Measurements from ENCODE around the gene KLC1.

Gene KLC1

GRCh38 chr14:103714063-103714724 is 85.2 kb downstream of the KLC1 start:
- TF ChIP-seq YY1 (IDR thresholded peaks at IDR 0.05; ENCODE audit: low read depth) (no peak), USF1 (IDR thresholded peaks at IDR 0.05) (no peak), REST (IDR thresholded peaks at IDR 0.05; ENCODE audit: low read depth) (no peak), CREB1 (IDR thresholded peaks at IDR 0.05; ENCODE audit: low read depth) (no peak), TEAD4 (IDR thresholded peaks at IDR 0.05) (no peak), CEBPB (IDR thresholded peaks at IDR 0.05) (no peak)

DNA sequence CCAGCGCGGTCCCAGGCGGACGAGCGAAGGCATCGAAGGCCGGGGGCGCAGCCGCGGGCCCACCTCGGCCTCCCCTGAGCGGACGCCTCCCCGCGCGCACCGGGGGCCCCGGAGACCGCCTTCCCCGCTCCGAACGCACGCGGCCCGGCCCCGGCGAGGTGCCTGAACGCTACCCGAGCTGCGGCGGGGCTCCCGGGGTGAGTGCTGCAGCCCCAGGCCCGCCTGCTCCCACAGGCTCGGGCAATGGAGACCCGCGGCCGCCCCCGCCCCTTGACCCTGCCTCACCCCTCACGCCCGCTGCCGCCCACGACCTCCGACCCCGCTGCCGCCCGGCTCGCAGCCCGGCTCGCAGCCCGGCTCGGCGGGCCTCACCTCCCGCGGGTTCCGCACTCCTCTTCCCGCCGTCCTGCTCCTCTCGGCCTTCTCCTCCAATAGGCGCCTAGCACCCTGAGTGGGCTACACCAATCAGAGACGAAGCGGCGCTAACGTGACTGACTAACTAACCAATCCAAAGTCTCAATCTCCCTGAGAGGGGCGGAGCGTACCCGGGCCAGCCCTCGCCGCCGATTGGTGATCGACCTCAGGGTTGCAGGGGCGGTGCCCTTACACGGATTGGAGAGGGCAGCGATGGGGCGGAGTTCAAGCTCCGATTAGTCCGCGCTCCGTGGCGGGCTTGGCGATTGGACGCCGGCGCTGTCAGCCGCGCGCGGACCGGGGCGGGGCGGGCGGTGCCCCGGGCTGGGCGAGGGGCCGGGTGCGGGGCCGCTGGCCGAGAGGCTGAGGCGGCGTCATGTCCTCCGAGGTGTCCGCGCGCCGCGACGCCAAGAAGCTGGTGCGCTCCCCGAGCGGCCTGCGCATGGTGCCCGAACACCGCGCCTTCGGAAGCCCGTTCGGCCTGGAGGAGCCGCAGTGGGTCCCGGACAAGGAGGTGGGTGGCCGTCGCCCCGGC is 86.3 kb downstream of the KLC1 start, which contains the start of the genes XRCC3 and ZFYVE21:
TSS of gene XRCC3 (minus strand) at position 400 of the 949 bp plus-strand sequence. CDS start 4,364 bp downstream, outside the sequence.
TSS of gene ZFYVE21 (plus strand) at position 759 of the 949 bp plus-strand sequence. CDS start at position 791, 32 bp downstream.
- TF ChIP-seq USF1 (IDR thresholded peaks at IDR 0.05): peak; percentile 82
- TF ChIP-seq EGR1 (IDR thresholded peaks at IDR 0.05): no peak
- TF ChIP-seq, protein P1, sequence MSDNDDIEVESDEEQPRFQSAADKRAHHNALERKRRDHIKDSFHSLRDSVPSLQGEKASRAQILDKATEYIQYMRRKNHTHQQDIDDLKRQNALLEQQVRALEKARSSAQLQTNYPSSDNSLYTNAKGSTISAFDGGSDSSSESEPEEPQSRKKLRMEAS (IDR thresholded peaks at IDR 0.05): peak; percentile 88
- TF ChIP-seq RAD21 (IDR thresholded peaks at IDR 0.05; ENCODE audit: low read depth): no peak
- TF ChIP-seq TAF1 (IDR thresholded peaks at IDR 0.05; ENCODE audit: low read depth): peak; percentile 40; the same call in 1 of the 2 replicates
- TF ChIP-seq ZBTB7A (IDR thresholded peaks at IDR 0.05; ENCODE audit: low read depth): 0 out of 2 replicates have a peak, but pooled peaks have one; percentile 22
- no peak for TF ChIP-seq TCF12 (IDR thresholded peaks at IDR 0.05; ENCODE audit: low read depth)
- TF ChIP-seq REST (IDR thresholded peaks at IDR 0.05; ENCODE audit: low read depth): no peak
- TF ChIP-seq EP300 (IDR thresholded peaks at IDR 0.05; ENCODE audit: borderline replicate concordance): no peak
- TF ChIP-seq NFIC (IDR thresholded peaks at IDR 0.05): no peak
- no peak for TF ChIP-seq FOXM1 (IDR thresholded peaks at IDR 0.05; ENCODE audit: borderline replicate concordance, low read depth)
- no peak for TF ChIP-seq CREB1 (IDR thresholded peaks at IDR 0.05; ENCODE audit: low read depth)
- TF ChIP-seq YY1 (IDR thresholded peaks at IDR 0.05; ENCODE audit: low read depth): peak; percentile 31
- TF ChIP-seq TEAD4 (IDR thresholded peaks at IDR 0.05): 0 out of 2 replicates have a peak, but pooled peaks have one; percentile 18
- no peak for TF ChIP-seq CEBPB (IDR thresholded peaks at IDR 0.05)

DNA sequence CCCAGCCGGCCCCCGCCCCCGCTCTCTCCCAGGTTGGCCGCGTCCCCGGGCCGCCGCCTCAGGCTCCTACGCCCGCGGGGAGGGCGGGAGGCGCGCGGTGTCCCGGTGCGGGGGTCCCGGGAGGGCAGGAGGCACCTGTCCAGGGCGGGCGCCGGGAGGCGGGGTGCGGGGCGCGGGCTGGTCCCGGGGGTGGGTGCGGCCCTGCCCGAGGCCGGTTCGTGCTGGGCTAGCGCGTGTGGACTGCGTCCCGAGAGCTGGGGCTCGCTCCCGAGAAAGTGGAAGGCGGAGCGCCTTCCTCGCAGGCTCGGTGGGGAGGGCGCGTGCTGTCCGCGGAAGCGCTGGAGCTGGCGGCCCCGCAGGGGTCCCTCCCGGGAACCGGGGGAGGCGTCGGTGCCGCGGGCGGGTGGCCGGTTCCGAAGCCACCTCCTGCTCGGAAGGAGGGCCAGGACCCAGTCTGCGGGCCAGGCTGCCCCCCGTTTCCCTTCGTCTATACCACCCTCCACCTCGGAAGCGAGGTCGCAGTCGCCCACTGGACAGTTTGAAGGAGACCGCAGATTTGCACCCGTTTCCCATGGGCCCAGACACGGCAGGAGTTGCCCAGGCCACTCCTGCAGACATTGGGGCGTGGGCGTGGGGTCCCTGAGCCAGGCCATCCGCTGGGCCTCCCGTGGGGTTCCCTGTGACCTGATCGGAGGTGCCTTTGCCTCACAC is 87.2 kb downstream of the KLC1 start:
- TF ChIP-seq ZBTB7A (IDR thresholded peaks at IDR 0.05; ENCODE audit: low read depth) (0 out of 2 replicates have a peak, but pooled peaks have one; percentile 32), REST (IDR thresholded peaks at IDR 0.05; ENCODE audit: low read depth) (no peak), TEAD4 (IDR thresholded peaks at IDR 0.05) (0 out of 2 replicates have a peak, but pooled peaks have one; percentile 6)
- TF ChIP-seq, protein P1 (IDR thresholded peaks at IDR 0.05): 0 out of 2 replicates have a peak, but pooled peaks have one; percentile 13
